OCI-LY1 (cell line): Measurements from ENCODE around the gene SPTY2D1.

Source experiments
- H2AFZ ChIP-seq: fragments of 200-600 bp; sonication (generic), shearing (Covaris generic); 2 replicates; pipeline ENCODE4 v1.6.0; 2014; ENCODE audit warnings: antibody characterized with exemption, mild to moderate bottlenecking, low read length
- H3F3A ChIP-seq: fragments of 200-600 bp; sonication (generic), shearing (Covaris generic); 2 replicates; pipeline ENCODE4 v1.6.0; 2014; ENCODE audit warnings: mild to moderate bottlenecking, antibody characterized with exemption, low read length, moderate library complexity; ENCODE audit not compliant: insufficient read depth
- H3K27ac ChIP-seq: fragments of 200-600 bp; sonication (generic); 2 replicates; pipeline ENCODE4 v1.5.1; 2014; ENCODE audit warnings: low read length, mixed run types, mild to moderate bottlenecking, low read depth; ENCODE audit not compliant: poor library complexity, severe bottlenecking
- H3K27me3 ChIP-seq: fragments of 200-600 bp; sonication (generic); 2 replicates; pipeline ENCODE4 v1.6.0; 2014; ENCODE audit warnings: antibody characterized with exemption, mild to moderate bottlenecking, low read length, moderate library complexity; ENCODE audit not compliant: insufficient read depth
- H3K36me3 ChIP-seq: fragments of 200-600 bp; sonication (generic); 2 replicates; pipeline ENCODE4 v1.6.1; 2014; ENCODE audit warnings: mild to moderate bottlenecking, antibody characterized with exemption, low read length, moderate library complexity, mixed read lengths; ENCODE audit not compliant: insufficient read depth
- H3K4me1 ChIP-seq: fragments of 200-600 bp; sonication (generic); 2 replicates; pipeline ENCODE4 v1.5.1; 2014; ENCODE audit warnings: mild to moderate bottlenecking, low read length, moderate library complexity; ENCODE audit not compliant: insufficient read depth, severe bottlenecking
- H3K4me2 ChIP-seq: fragments of 200-600 bp; sonication (generic), shearing (Covaris generic); 2 replicates; pipeline ENCODE4 v1.6.1; 2014; ENCODE audit warnings: low read length
- H3K4me3 ChIP-seq: fragments of 200-600 bp; sonication (generic); 2 replicates; pipeline ENCODE4 v1.5.1; 2014; ENCODE audit warnings: low read length, low read depth, mild to moderate bottlenecking, mixed read lengths; ENCODE audit not compliant: poor library complexity, severe bottlenecking
- H3K79me2 ChIP-seq: fragments of 200-600 bp; shearing (Covaris generic); 2 replicates; pipeline ENCODE4 v1.6.1; 2016; ENCODE audit warnings: mixed run types, low read length, mixed read lengths; ENCODE audit not compliant: insufficient read depth
- H3K9ac ChIP-seq: fragments of 200-600 bp; sonication (generic), shearing (Covaris generic); 2 replicates; pipeline ENCODE4 v1.6.1; 2014; ENCODE audit warnings: mild to moderate bottlenecking, low read length, mixed read lengths
- H3K9me2 ChIP-seq: fragments of 200-600 bp; sonication (generic), shearing (Covaris generic); 2 replicates; pipeline ENCODE4 v1.6.1; 2014; ENCODE audit warnings: low read depth, mild to moderate bottlenecking, low read length, mixed read lengths
- H3K9me3 ChIP-seq: fragments of 200-600 bp; shearing (Covaris generic); 2 replicates; pipeline ENCODE4 v1.6.1; 2014; ENCODE audit warnings: low read length, mixed read lengths
- H4K20me1 ChIP-seq: fragments of 200-600 bp; sonication (generic), shearing (Covaris generic); 2 replicates; pipeline ENCODE4 v1.6.0; 2016; ENCODE audit warnings: mild to moderate bottlenecking, low read length; ENCODE audit not compliant: insufficient read depth
- EZH2 ChIP-seq: fragments of 200-600 bp; sonication (generic), shearing (Covaris generic); IDR thresholded peaks from 2 replicates; pipeline ENCODE4 v1.8.0; 2017; ENCODE audit warnings: borderline replicate concordance, mixed run types, mild to moderate bottlenecking, antibody characterized with exemption, low read length, moderate library complexity, mixed read lengths
- TF ChIP-seq, protein P1 (sequence below): fragments of 200-600 bp; sonication (generic), shearing (Covaris generic); IDR thresholded peaks from 2 replicates; pipeline ENCODE4 v1.5.1; 2017; ENCODE audit warnings: mild to moderate bottlenecking, antibody characterized with exemption, low read length, moderate library complexity, mixed read lengths

Gene SPTY2D1

DNA sequence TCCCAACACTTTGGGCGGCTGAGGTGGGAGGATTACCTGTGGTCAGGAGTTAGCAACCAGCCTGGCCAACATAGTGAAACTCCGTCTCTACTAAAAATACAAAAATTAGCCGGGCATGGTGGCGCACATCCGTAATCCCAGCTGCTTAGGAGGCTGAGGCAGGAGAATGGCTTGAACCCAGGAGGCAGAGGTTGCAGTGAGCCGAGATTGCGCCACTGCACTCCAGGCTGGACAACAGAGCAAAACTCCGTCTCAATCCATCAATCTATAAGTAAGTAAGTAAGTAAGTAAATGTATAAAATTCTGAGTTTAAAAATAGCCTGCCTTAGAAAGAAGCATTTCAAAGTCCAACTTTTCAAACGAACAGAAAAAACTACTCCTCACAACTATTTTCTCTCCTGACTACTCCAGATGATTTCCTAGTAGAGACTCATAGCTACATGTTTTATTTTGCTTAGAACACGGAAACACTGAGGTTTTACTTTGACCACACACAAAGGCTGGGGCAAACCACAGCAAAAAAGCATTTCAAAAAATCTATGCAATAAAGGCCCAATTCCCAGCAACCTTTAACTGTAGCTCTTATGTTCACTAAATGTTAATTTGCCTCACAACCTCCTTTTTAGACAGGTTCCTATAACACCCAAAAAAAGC, 16.3 kb downstream of the SPTY2D1 start:
- Histone ChIP-seq H3K27me3 (no peaks in the 10 kb centered on the region), H3K9ac (no peak overlapping the region), H2AFZ (no peak overlapping the region), H4K20me1 (no peaks in the 10 kb centered on the region), H3K27ac (no peak overlapping the region), H3K36me3 (peaks cover 29% of the 10 kb centered on the region), H3K4me2 (no peak overlapping the region), H3K79me2 (peaks cover 47% of the 10 kb centered on the region), H3K4me3 (no peak overlapping the region), H3K4me1 (peaks cover 12% of the 10 kb centered on the region), H3K9me3 (no peaks in the 10 kb centered on the region), H3K9me2 (no peaks in the 10 kb centered on the region), H3F3A (no peaks in the 10 kb centered on the region)
- TF ChIP-seq, protein P1, sequence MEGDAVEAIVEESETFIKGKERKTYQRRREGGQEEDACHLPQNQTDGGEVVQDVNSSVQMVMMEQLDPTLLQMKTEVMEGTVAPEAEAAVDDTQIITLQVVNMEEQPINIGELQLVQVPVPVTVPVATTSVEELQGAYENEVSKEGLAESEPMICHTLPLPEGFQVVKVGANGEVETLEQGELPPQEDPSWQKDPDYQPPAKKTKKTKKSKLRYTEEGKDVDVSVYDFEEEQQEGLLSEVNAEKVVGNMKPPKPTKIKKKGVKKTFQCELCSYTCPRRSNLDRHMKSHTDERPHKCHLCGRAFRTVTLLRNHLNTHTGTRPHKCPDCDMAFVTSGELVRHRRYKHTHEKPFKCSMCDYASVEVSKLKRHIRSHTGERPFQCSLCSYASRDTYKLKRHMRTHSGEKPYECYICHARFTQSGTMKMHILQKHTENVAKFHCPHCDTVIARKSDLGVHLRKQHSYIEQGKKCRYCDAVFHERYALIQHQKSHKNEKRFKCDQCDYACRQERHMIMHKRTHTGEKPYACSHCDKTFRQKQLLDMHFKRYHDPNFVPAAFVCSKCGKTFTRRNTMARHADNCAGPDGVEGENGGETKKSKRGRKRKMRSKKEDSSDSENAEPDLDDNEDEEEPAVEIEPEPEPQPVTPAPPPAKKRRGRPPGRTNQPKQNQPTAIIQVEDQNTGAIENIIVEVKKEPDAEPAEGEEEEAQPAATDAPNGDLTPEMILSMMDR, result no peak
- TF ChIP-seq EZH2, result no peak

DNA sequence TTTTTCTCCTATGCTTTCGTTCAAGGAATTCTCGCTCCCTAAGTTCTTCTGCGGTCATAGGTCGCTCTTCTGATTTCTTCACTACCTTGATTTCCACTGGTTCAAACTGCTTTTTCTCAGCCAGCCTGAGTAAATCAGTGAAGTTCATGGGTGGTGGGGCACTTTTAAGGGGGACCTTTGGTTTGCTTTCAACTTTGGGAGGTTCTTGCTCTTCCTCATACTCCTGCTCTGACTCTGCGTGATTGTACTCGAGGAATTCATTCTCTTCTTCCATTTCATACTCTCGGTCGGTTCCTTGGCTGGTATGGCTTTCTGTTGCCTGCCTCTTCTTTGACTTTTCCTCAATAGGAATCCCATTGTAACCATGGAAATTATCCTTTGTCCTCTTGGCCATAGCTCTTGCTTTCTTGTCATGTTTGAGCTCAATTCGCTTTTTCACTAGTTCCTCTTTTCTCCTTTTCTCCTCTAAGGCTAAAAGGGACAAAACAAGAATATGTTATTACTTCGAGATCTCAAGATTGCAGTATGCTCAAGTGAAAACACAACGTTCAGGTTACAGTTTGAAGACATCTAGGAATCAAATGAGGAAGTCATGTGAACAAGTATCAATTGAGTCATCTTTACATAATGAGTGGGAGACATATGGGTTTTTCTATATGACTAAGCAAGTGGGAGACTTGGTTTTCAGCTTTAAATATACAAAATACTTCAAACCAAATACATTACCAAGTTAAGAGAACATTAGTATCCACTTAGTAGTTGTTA, 18.3 kb downstream of the SPTY2D1 start:
- Histone ChIP-seq H4K20me1 (no peaks in the 10 kb centered on the region), H3K9ac (no peak overlapping the region), H3K27ac (no peak overlapping the region), H3K4me2 (no peak overlapping the region), H3F3A (no peaks in the 10 kb centered on the region), H3K36me3 (peaks cover 41% of the 10 kb centered on the region), H2AFZ (no peak overlapping the region), H3K4me3 (no peak overlapping the region), H3K79me2 (peaks cover 29% of the 10 kb centered on the region), H3K9me2 (no peaks in the 10 kb centered on the region), H3K4me1 (peaks cover 12% of the 10 kb centered on the region), H3K27me3 (no peaks in the 10 kb centered on the region), H3K9me3 (no peaks in the 10 kb centered on the region)
- TF ChIP-seq, protein P1, result no peak
- TF ChIP-seq EZH2, result no peak

DNA sequence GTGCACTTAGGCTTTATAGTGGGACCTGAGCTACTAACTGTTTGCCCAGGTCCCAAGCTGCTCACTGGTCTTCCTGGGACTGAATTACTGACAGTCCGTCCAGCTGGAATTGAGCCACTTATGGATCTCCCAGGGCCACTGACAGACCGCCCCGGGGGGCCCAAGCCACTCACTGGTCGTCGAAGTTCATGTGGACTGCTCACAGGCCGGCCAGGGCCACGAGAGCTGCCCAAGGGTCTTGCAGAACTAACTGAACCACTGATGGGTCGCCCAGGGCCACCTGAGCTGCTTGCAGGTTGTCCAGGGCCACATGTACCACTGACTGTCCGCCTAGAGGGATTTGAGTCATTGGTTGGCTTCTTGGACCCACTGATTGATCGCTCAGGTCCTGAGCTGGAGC, 19.5 kb downstream of the SPTY2D1 start:
- H3K79me2 ChIP-seq, result peaks cover 20% of the 10 kb centered on the region
- no peak overlapping the region for H3K4me2 ChIP-seq
- H3K4me3 ChIP-seq, result no peak overlapping the region
- no peaks in the 10 kb centered on the region for H4K20me1 ChIP-seq
- no peaks in the 10 kb centered on the region for H3K9me2 ChIP-seq
- H3F3A ChIP-seq, result no peaks in the 10 kb centered on the region
- H3K4me1 ChIP-seq, result peaks cover 12% of the 10 kb centered on the region
- H3K27ac ChIP-seq, result no peak overlapping the region
- TF ChIP-seq EZH2, result no peak
- TF ChIP-seq, protein P1, result no peak
- no peaks in the 10 kb centered on the region for H3K9me3 ChIP-seq
- peaks cover 46% of the 10 kb centered on the region for H3K36me3 ChIP-seq
- no peak overlapping the region for H2AFZ ChIP-seq
- no peak overlapping the region for H3K9ac ChIP-seq
- no peaks in the 10 kb centered on the region for H3K27me3 ChIP-seq
